Activated CD4-positive, alpha-beta T cell treated with anti-CD3 and anti-CD28 coated beads for 24 hours (primary cell): ENCODE data around the gene GOLGA3.

Source experiments
- DNase-seq, 2 donors: peaks; one replicate each; pipeline ENCODE4 v3.0.0-alpha.2; 2020; ENCODE audit warnings: low read depth in 2 of 2

GOLGA3 gene

DNA sequence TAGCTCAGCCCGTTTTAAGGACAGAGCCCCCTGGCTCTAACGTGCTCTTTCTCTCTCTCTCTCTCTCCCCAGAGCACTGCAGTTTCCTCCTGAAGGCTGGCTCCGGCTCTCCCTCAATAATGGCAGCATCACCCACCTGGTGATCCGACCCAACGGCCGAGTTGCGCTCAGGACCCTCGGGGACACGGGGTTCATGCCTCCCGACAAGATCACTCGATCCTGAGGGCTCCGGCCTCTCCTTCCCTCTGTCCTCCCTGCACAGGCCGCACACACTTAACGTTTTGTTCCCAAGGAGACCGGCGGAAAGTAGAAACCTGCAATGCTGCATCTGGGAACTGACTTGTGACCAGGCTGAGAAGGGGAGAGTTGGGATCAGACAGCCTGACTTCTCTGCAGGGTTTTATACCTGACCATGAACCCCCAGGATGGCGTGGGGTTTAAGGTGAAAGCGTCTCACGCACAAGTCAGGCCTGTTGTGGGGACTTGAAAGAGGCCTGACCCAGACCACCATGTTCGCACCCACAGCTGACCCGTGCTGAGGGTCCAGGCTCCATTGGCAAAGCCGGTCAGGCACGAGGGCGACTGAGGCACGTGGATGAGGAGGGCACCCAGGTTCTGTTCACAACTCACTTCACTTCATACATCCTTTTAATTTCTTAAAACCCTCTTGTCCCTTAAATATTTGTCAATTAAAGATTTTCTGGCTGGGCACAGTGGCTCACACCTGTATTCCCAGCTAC lies 107.9 kb downstream of the GOLGA3 start:
- no peak for DNase-seq

DNA sequence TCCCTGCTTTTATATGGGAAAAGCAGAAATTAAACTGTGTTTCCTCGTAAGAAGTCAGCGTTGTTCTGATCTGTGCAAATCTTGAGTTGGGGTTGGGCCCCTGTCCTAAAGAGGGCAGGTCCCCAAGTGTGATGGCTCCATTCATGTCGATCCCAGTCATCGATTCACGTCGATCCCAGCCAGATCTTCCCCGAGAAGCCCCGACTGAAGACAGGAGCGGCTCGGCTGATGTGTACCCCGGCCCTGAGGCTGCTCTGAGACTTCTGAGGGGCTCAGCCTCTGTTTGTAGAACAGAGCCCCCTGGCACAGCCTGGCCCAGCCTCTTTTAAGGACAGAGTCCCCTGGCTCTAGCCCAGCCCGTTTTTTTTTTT lies 108.7 kb downstream of the GOLGA3 start:
- no peak for DNase-seq

DNA sequence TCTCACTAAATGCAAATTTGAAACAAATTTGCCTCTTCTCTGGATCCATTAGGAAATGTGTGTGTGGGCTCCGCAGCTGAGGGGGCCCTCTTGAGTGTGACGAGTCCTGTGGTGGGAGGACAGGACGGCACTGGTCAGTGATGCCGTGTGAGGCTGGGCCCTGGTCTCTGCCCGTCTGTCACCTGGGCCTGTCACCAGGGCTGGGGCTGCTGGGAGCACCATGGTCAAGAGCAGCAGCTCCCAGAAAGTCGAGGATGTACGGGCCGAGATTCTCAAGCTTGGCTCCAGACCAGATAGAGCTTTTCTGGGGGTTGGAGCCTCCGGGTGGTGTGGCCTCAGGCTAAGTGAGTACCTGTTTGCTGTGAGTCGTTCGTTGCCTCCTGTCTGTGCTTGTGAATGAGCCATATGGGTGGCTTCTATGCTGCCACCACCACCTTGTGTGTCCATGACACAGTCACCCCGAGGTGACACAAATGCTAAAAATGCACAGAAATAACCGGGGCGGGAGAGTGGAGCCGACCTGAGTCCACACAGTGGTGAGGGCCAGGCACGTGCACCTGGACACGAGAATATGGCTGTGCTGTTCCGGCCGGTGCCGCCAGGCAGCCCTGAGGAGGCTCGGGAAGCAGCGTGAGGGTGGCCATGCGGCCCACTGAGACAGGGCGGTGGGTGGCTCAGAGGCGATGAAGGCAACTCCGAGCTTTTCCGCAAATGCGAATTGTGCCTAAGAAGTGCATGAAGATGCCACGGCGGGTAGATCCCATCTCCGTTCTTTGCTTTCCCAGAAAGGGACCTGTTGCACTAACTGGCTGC lies 109.3 kb downstream of the GOLGA3 start:
- no peak for DNase-seq
